Keratinocyte (primary cell): ENCODE data around the gene FOXJ3. TPM values are rescaled to one million over a fixed set of nuclear protein-coding genes. Genes with fewer than 3 reads are reported as not detected.

Source experiments
- DNase-seq: peaks from one replicate; pipeline ENCODE4 v3.0.0-alpha.2; 2011; ENCODE audit warnings: low read depth, missing footprints, low spot score
- FAIRE-seq: peaks from 2 replicates; lab custom pipeline; 2011; peaks lifted over from hg19 to GRCh38; lab: Jason Lieb, UNC
- H2AFZ ChIP-seq: 2 replicates; pipeline ENCODE4 v1.6.0; 2012; ENCODE audit warnings: low read length, control low read depth, inconsistent platforms; ENCODE audit not compliant: control insufficient read depth
- H3K27ac ChIP-seq: 2 replicates; pipeline ENCODE4 v1.5.1; 2011; ENCODE audit warnings: low read length; ENCODE audit not compliant: control insufficient read depth, insufficient read depth
- H3K27me3 ChIP-seq: 3 replicates; pipeline ENCODE4 v1.6.0; 2011; ENCODE audit warnings: low read length; ENCODE audit not compliant: control insufficient read depth, insufficient read depth; ENCODE audit errors: extremely low read depth
- H3K36me3 ChIP-seq, 2 experiments: 2 replicates in 1 of 2; 3 replicates in 1 of 2; pipeline ENCODE4 v1.5.1; 2011; ENCODE audit warnings: low read length in 2 of 2, mild to moderate bottlenecking in 1 of 2; ENCODE audit not compliant: control insufficient read depth in 2 of 2, insufficient read depth in 2 of 2; ENCODE audit errors: extremely low read depth in 1 of 2
- H3K4me1 ChIP-seq: 3 replicates; pipeline ENCODE4 v1.5.1; 2011; ENCODE audit warnings: low read length; ENCODE audit not compliant: control insufficient read depth, insufficient read depth; ENCODE audit errors: extremely low read depth
- H3K4me2 ChIP-seq: 3 replicates; pipeline ENCODE4 v1.6.0; 2011; ENCODE audit warnings: low read depth, low read length; ENCODE audit not compliant: control insufficient read depth, insufficient read depth; ENCODE audit errors: extremely low read depth
- H3K4me3 ChIP-seq, 3 experiments: fragments of 200-600 bp in 1 of 3; sonication (generic) in 1 of 3; 2 replicates in 2 of 3; 3 replicates in 1 of 3; pipeline ENCODE4 v1.5.1; 2011 to 2016; ENCODE audit warnings: low read length in 3 of 3, mild to moderate bottlenecking in 3 of 3, control low read depth in 2 of 3, inconsistent platforms in 1 of 3, low read depth in 1 of 3, mixed read lengths in 1 of 3, mixed run types in 1 of 3, moderate library complexity in 1 of 3; ENCODE audit not compliant: control insufficient read depth in 2 of 3, insufficient read depth in 2 of 3; ENCODE audit errors: extremely low read depth in 1 of 3
- H3K79me2 ChIP-seq: 2 replicates; pipeline ENCODE4 v1.6.0; 2012; ENCODE audit warnings: low read length; ENCODE audit not compliant: control insufficient read depth, insufficient read depth
- H3K9ac ChIP-seq: 3 replicates; pipeline ENCODE4 v1.6.0; 2011; ENCODE audit warnings: low read length; ENCODE audit not compliant: control insufficient read depth, insufficient read depth; ENCODE audit errors: extremely low read depth
- H3K9me1 ChIP-seq: 3 replicates; pipeline ENCODE4 v1.6.0; 2011; ENCODE audit warnings: low read length; ENCODE audit not compliant: control insufficient read depth, insufficient read depth; ENCODE audit errors: extremely low read depth
- H3K9me3 ChIP-seq: 2 replicates; pipeline ENCODE4 v1.5.1; 2012; ENCODE audit warnings: low read depth, low read length; ENCODE audit not compliant: control insufficient read depth
- H4K20me1 ChIP-seq: 3 replicates; pipeline ENCODE4 v1.6.0; 2011; ENCODE audit warnings: low read length; ENCODE audit not compliant: control insufficient read depth, insufficient read depth; ENCODE audit errors: extremely low read depth
- EZH2 ChIP-seq: IDR thresholded peaks from one replicate; pipeline ENCODE4 v1.6.1; 2012; ENCODE audit warnings: inconsistent platforms, mild to moderate bottlenecking, low read length, moderate library complexity
- dilution Hi-C: fragments of 300-500 bp; cut with MboI; formaldehyde crosslinking; loops from one replicate; pipeline ENCODE4 v1.7.0; 2020; ENCODE audit warnings: low sequenced_read_pairs; ENCODE audit not compliant: extremely low pct_ligation_motif_present
- polyA plus RNA-seq, 5 experiments: library from polyadenylated mRNA; depleted of rRNA in 3 of 5; stranded (reverse) in 3 of 5; stranded (forward) in 1 of 5; unstranded in 1 of 5; fragments of >200 nt; gene quantifications; 1 replicate in 1 of 5; 2 replicates in 3 of 5; 3 replicates in 1 of 5; pipeline versions ENCODE4 v1.2.1 to v1.2.3, GENCODE V29; 2011 to 2012; ENCODE audit warnings: missing spikeins in 2 of 5, low read depth in 1 of 5, low replicate concordance in 1 of 5
- TF ChIP-seq, protein P1 (sequence below), 3 experiments: IDR thresholded peaks in 1 of 3; conservative IDR thresholded peaks in 1 of 3; optimal IDR thresholded peaks in 1 of 3; 2 replicates in 2 of 3; 3 replicates in 1 of 3; pipeline versions ENCODE3 to v1.5.1; 2011; ENCODE audit warnings: low read length in 3 of 3, mild to moderate bottlenecking in 3 of 3, moderate library complexity in 2 of 3, control low read depth in 1 of 3, inconsistent platforms in 1 of 3; ENCODE audit not compliant: insufficient read depth in 2 of 3; ENCODE audit errors: extremely low read depth in 1 of 3

Gene FOXJ3
- polyA plus RNA-seq, 1 donor (not counting 4 experiments of a cell fraction or from before 2014, with no cell fraction given), result 40.2 TPM

GRCh38 chr1:42198251-42198650, 136.8 kb downstream of the FOXJ3 start:
- H3K4me2 ChIP-seq, result no peak overlapping the region
- DNase-seq (no peak), FAIRE-seq (no peak)
- H3K9me1 ChIP-seq, result no peaks in the 10 kb centered on the region
- no peaks in the 10 kb centered on the region for H3K27me3 ChIP-seq
- no peak overlapping the region for H3K27ac ChIP-seq
- no peaks in the 10 kb centered on the region for H3K4me1 ChIP-seq
- TF ChIP-seq EZH2, result no peak
- TF ChIP-seq, protein P1, sequence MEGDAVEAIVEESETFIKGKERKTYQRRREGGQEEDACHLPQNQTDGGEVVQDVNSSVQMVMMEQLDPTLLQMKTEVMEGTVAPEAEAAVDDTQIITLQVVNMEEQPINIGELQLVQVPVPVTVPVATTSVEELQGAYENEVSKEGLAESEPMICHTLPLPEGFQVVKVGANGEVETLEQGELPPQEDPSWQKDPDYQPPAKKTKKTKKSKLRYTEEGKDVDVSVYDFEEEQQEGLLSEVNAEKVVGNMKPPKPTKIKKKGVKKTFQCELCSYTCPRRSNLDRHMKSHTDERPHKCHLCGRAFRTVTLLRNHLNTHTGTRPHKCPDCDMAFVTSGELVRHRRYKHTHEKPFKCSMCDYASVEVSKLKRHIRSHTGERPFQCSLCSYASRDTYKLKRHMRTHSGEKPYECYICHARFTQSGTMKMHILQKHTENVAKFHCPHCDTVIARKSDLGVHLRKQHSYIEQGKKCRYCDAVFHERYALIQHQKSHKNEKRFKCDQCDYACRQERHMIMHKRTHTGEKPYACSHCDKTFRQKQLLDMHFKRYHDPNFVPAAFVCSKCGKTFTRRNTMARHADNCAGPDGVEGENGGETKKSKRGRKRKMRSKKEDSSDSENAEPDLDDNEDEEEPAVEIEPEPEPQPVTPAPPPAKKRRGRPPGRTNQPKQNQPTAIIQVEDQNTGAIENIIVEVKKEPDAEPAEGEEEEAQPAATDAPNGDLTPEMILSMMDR (optimal IDR thresholded peaks at IDR 0.05 in 1 of 3, IDR thresholded peaks at IDR 0.05 in 1 of 3, conservative IDR thresholded peaks at IDR 0.05 in 1 of 3; ENCODE audit: extremely low read depth in 1 of 3, insufficient read depth in 2 of 3, low read length in 3 of 3), result no peak
- H4K20me1 ChIP-seq, result no peaks in the 10 kb centered on the region
- no peak overlapping the region for H3K4me3 ChIP-seq
- H3K9me3 ChIP-seq, result no peaks in the 10 kb centered on the region
- H3K36me3 ChIP-seq, result peaks cover 0 to 2% of the 10 kb centered on the region in 2 experiments
- H3K9ac ChIP-seq, result no peak overlapping the region
- no peaks in the 10 kb centered on the region for H3K79me2 ChIP-seq
- dilution Hi-C loops, result no loop called here
- H2AFZ ChIP-seq, result no peak overlapping the region

GRCh38 chr1:42195841-42196240, 139.2 kb downstream of the FOXJ3 start:
- DNase-seq (no peak), FAIRE-seq (peak; percentile 5)
- no peak overlapping the region for H2AFZ ChIP-seq
- no peaks in the 10 kb centered on the region for H3K9me1 ChIP-seq
- H4K20me1 ChIP-seq, result no peaks in the 10 kb centered on the region
- H3K4me3 ChIP-seq, result no peak overlapping the region
- H3K27ac ChIP-seq, result no peak overlapping the region
- TF ChIP-seq EZH2, result no peak
- TF ChIP-seq, protein P1 (optimal IDR thresholded peaks at IDR 0.05 in 1 of 3, IDR thresholded peaks at IDR 0.05 in 1 of 3, conservative IDR thresholded peaks at IDR 0.05 in 1 of 3; ENCODE audit: extremely low read depth in 1 of 3, insufficient read depth in 2 of 3, low read length in 3 of 3), result no peak
- dilution Hi-C loops, result no loop called here
- H3K36me3 ChIP-seq, result peaks cover 4 to 8% of the 10 kb centered on the region in 2 experiments
- no peak overlapping the region for H3K9ac ChIP-seq
- no peaks in the 10 kb centered on the region for H3K9me3 ChIP-seq
- H3K79me2 ChIP-seq, result peaks cover 2% of the 10 kb centered on the region
- no peak overlapping the region for H3K4me2 ChIP-seq
- H3K27me3 ChIP-seq, result no peaks in the 10 kb centered on the region
- peaks cover 15% of the 10 kb centered on the region for H3K4me1 ChIP-seq
